A172 (cell line): ENCODE measurements around the gene SNRPA. TPM values are rescaled to one million over a fixed set of nuclear protein-coding genes. Genes with fewer than 3 reads are reported as not detected.

Experiments used
- total RNA-seq: library from RNA; depleted of rRNA; stranded (reverse); fragments of >200 nt; shearing (Covaris generic); gene quantifications from 2 replicates; pipeline ENCODE4 v1.2.3, GENCODE V29; 2014; rRNA removed

The SNRPA gene
- total RNA-seq, 1 experiment from 2014 or later = 64.7 TPM

Other genes starting within 250 kb of the SNRPA start
- gene SHKBP1, start 174.3 kb upstream of the SNRPA start, total RNA-seq = 43.8 and 70.2 TPM in 2 replicates
- 10.8 and 13.9 TPM in 2 replicates for gene LTBP4, start 149.8 kb upstream of the SNRPA start, total RNA-seq
- 23.7 and 32.7 TPM in 2 replicates for gene NUMBL, start 60.6 kb upstream of the SNRPA start, total RNA-seq
- 35.2 and 51.5 TPM in 2 replicates for gene COQ8B, start 34.3 kb upstream of the SNRPA start, total RNA-seq
- gene ITPKC, start 34.1 kb upstream of the SNRPA start, total RNA-seq = 7.7 and 9.2 TPM in 2 replicates
- gene ACTMAP, start 726 bp upstream of the SNRPA start, total RNA-seq = 0.62 and 1.7 TPM in 2 replicates
- not detected in 2 replicates for gene MIA, start 24.3 kb downstream of the SNRPA start, total RNA-seq
- gene RAB4B, start 27.0 kb downstream of the SNRPA start, total RNA-seq = 10.3 and 19.9 TPM in 2 replicates
- 80.0 and 123 TPM in 2 replicates for gene EGLN2, start 48.0 kb downstream of the SNRPA start, total RNA-seq
- gene CYP2A6, start 99.2 kb downstream of the SNRPA start, total RNA-seq = not detected in 2 replicates
- not detected in 2 replicates for gene CYP2A7, start 131.0 kb downstream of the SNRPA start, total RNA-seq
- gene CYP2B6, start 240.1 kb downstream of the SNRPA start, total RNA-seq = not detected in 2 replicates